ENCODE data around the gene NTRK3.

- TF ChIP-seq POLR2A (IDR thresholded peaks at IDR 0.05): no peak
- TF ChIP-seq CTCF (IDR thresholded peaks at IDR 0.05): no peak
Observed at GRCh38 chr15:88201207-88201606, 55.3 kb downstream of the NTRK3 start.

All from upper lobe of left lung (tissue), 4 donors.